Measurements from ENCODE around the gene TMEM150C. TPM values are rescaled to one million over a fixed set of nuclear protein-coding genes. Genes with fewer than 3 reads are reported as not detected.
A peak's percentile ranks its signal among the peaks of the same experiment; 100 is the strongest.

TMEM150C gene
- total and polyA plus RNA-seq, 2 of the 8 experiments (the other 6 are each of a cell fraction or from before 2014, with no cell fraction given): 1.5 to 1.7 TPM

DNA sequence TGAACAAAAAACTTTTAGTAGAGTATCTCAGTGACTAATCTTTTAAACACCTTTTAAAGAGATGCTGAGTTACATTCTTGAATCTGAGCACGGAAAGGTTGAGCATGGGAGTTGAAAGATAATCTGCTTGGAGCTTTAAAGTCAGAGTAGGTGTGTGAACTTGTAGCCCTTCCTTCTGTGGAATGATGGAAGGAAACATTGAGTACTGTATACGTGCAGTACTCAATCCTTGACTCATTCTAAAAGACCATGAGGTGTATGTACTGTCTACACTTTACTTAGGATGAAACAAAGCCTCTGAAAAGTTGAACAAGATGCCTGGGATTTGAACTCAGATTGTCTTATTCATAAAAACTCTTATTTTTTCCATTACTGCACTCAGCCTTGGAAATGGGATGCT, 128.0 kb downstream of the TMEM150C start:
- Histone ChIP-seq H3K23ac (ENCODE audit: insufficient read length) (no peak overlapping the region), H3K4me1 (replicated peaks in 1 of 4; ENCODE audit: control insufficient read depth in 3 of 4, insufficient read depth in 4 of 4, low read length in 3 of 4) (peaks cover 0 to 7% (median 0%) of the 10 kb centered on the region in 4 experiments; a peak in 2 of 7 replicates), H3K4ac (replicated peaks; ENCODE audit: insufficient read length, low read depth, low read length) (no peak overlapping the region), H2AFZ (ENCODE audit: low read length) (no peak overlapping the region), H3K9ac (replicated peaks in 1 of 4; ENCODE audit: extremely low read depth in 1 of 4, low read depth in 3 of 4, low read length in 3 of 4) (no peak overlapping the region), H4K20me1 (replicated peaks in 1 of 2; ENCODE audit: control insufficient read depth in 1 of 2, insufficient read depth in 2 of 2, low read length in 2 of 2) (peaks cover 17 to 31% of the 10 kb centered on the region in 2 experiments), H2AK5ac (ENCODE audit: low read depth, low read length) (no peak overlapping the region), H3K79me1 (ENCODE audit: low read depth, low read length) (peaks cover 3% of the 10 kb centered on the region; the same call in 1 of the 2 replicates), H3K4me2 (ENCODE audit: insufficient read depth in 1 of 2, low read depth in 2 of 2, low read length in 2 of 2) (peak overlapping the region in 1 of 2 experiments; percentile 5; a peak in 1 of 4 replicates), H2BK15ac (ENCODE audit: low read length) (no peak overlapping the region), H2BK5ac (ENCODE audit: low read depth, low read length) (no peak overlapping the region), H3K23me2 (ENCODE audit: low read depth, low read length) (peaks cover 3% of the 10 kb centered on the region; the same call in 1 of the 2 replicates), H3K27me3 (replicated peaks in 1 of 4; ENCODE audit: control insufficient read depth in 3 of 4, extremely low read depth in 1 of 4, insufficient read depth in 3 of 4, low read length in 3 of 4) (no peaks in the 10 kb centered on the region), H3K4me3 (ENCODE audit: extremely low read depth in 1 of 4, insufficient read depth in 2 of 4, low read depth in 3 of 4, low read length in 4 of 4) (0 out of 8 replicates have a peak overlapping the region, but pooled peaks of 1 of the 4 experiments have one; percentile 17), H2BK20ac (ENCODE audit: low read length) (no peak overlapping the region), H3K14ac (ENCODE audit: insufficient read length) (no peak overlapping the region), H4K91ac (replicated peaks; ENCODE audit: insufficient read length, low read length) (no peak overlapping the region), H4K5ac (ENCODE audit: insufficient read length, low read depth, low read length) (no peak overlapping the region), H3K56ac (replicated peaks; ENCODE audit: insufficient read length, low read depth, low read length) (no peak overlapping the region), H2BK120ac (replicated peaks; ENCODE audit: low read depth, low read length) (no peak overlapping the region), H4K8ac (ENCODE audit: extremely low read depth, insufficient read depth, low read length) (no peak overlapping the region), H3K36me3 (ENCODE audit: control insufficient read depth in 2 of 4, insufficient read depth in 4 of 4, low read length in 3 of 4) (peaks cover 0 to 11% (median 3%) of the 10 kb centered on the region in 4 experiments; a peak in 2 of 8 replicates), H3K18ac (ENCODE audit: extremely low read depth, low read length) (no peak overlapping the region), H3K27ac (ENCODE audit: low read depth, low read length) (no peak overlapping the region), H2BK12ac (ENCODE audit: low read depth, low read length) (no peak overlapping the region), H3K79me2 (ENCODE audit: control insufficient read depth in 1 of 2, insufficient read depth in 2 of 2, low read length in 2 of 2) (peaks cover 80 to 93% of the 10 kb centered on the region in 2 experiments), H3K9me3 (ENCODE audit: insufficient read depth in 2 of 2, low read depth in 1 of 2, low read length in 1 of 2) (no peaks in the 10 kb centered on the region)
- ChIA-PET POLR2A (ENCODE audit: partially characterized antibody) (interaction anchor here (1.3 kb wide), 1 partner anchor 55 kb away, joined by 3 read pairs; no protein-coding TSS in a partner anchor), CTCF (ENCODE audit: partially characterized antibody) (no interaction called here)
- FAIRE-seq (no peak), DNase-seq (ENCODE audit: low read depth in 1 of 2, low spot score in 2 of 2) (no peak)
- 95% methylated on average over 2 of the region's 2 CpGs; no CpG with 5 or more reads in 1 of the 2 experiments for WGBS, 2 experiments (ENCODE audit: extremely low coverage in 1 of 2, insufficient coverage in 1 of 2, insufficient read length in 1 of 2, insufficient replicate concordance in 2 of 2, low coverage in 1 of 2, low lambda C conversion rate in 2 of 2, missing lambda C conversion rate in 1 of 2)
- TF ChIP-seq ZNF274 (IDR thresholded peaks at IDR 0.05; ENCODE audit: borderline replicate concordance, extremely low read depth, low read length): no peak
- no peak for TF ChIP-seq TBP (IDR thresholded peaks at IDR 0.05; ENCODE audit: low read depth, low read length)
- TF ChIP-seq RXRA (IDR thresholded peaks at IDR 0.05; ENCODE audit: insufficient read depth, low read depth, low read length): no peak
- no peak for TF ChIP-seq SIRT6 (IDR thresholded peaks at IDR 0.05; ENCODE audit: low read length)

All from H1 (cell line).